Endothelial cell of umbilical vein (primary cell): ENCODE measurements around the gene SYT7. TPM values are rescaled to one million over a fixed set of nuclear protein-coding genes. Genes with fewer than 3 reads are reported as not detected.

ENCODE experiments used
- BruUV-seq: library from RNA; stranded (reverse); fragments of 400-500 nt; replicated peaks from 2 replicates; lab custom pipeline; 2021; lab: Mats Ljungman, UMichigan
- CTCF ChIA-PET: fragments of 300-600, 350-600 bp; sonication (Branson Sonifier 250); formaldehyde crosslinking; loops from one replicate; lab custom pipeline; 2021; ENCODE audit warnings: antibody characterized with exemption, inconsistent platforms; lab: Charles Lee
- POLR2A ChIA-PET: fragments of 300-600, 350-600 bp; sonication (Branson Sonifier 250); formaldehyde crosslinking; loops from one replicate; lab custom pipeline; 2021; ENCODE audit warnings: antibody characterized with exemption, inconsistent platforms; lab: Charles Lee
- DNase-seq: peaks from one replicate; pipeline ENCODE4 v3.0.0-alpha.2; 2011; ENCODE audit warnings: low read depth, low spot score
- FAIRE-seq: peaks from 2 replicates; lab custom pipeline; 2011; peaks lifted over from hg19 to GRCh38; lab: Jason Lieb, UNC
- H2AFZ ChIP-seq: 2 replicates; pipeline ENCODE4 v1.6.0; 2012; ENCODE audit warnings: low read depth, low read length, control low read depth, inconsistent platforms
- H3K27ac ChIP-seq: 2 replicates; pipeline ENCODE4 v1.5.1; 2011; ENCODE audit warnings: low read depth, mild to moderate bottlenecking, control low read depth, low read length, moderate library complexity; ENCODE audit not compliant: insufficient read depth
- H3K27me3 ChIP-seq, 2 experiments: 2 replicates each; pipeline versions ENCODE4 v1.6.0 to v1.6.1; 2011; ENCODE audit warnings: low read length in 2 of 2, mixed read lengths in 1 of 2; ENCODE audit not compliant: control insufficient read depth in 2 of 2, insufficient read depth in 2 of 2
- H3K36me3 ChIP-seq, 2 experiments: 2 replicates in 1 of 2; 3 replicates in 1 of 2; pipeline ENCODE4 v1.5.1; 2011; ENCODE audit warnings: low read length in 2 of 2, mild to moderate bottlenecking in 1 of 2, moderate library complexity in 1 of 2; ENCODE audit not compliant: control insufficient read depth in 2 of 2, insufficient read depth in 2 of 2; ENCODE audit errors: extremely low read depth in 1 of 2
- H3K4me1 ChIP-seq: 3 replicates; pipeline ENCODE4 v1.5.1; 2011; ENCODE audit warnings: mild to moderate bottlenecking, low read length; ENCODE audit not compliant: control insufficient read depth, insufficient read depth; ENCODE audit errors: extremely low read depth
- H3K4me2 ChIP-seq: 2 replicates; pipeline ENCODE4 v1.6.1; 2011; ENCODE audit warnings: low read length, control low read depth, mixed read lengths; ENCODE audit not compliant: insufficient read depth
- H3K4me3 ChIP-seq, 3 experiments: fragments of 200-600 bp in 1 of 3; sonication (generic), shearing (Covaris generic) in 1 of 3; replicated peaks in 1 of 3; 2 replicates each; pipeline ENCODE4 v1.5.1; 2011 to 2016; ENCODE audit warnings: control low read depth in 3 of 3, low read length in 3 of 3, mild to moderate bottlenecking in 2 of 3, inconsistent platforms in 1 of 3, low read depth in 1 of 3, moderate library complexity in 1 of 3; ENCODE audit not compliant: insufficient read depth in 1 of 3
- H3K79me2 ChIP-seq: 2 replicates; pipeline ENCODE4 v1.6.0; 2012; ENCODE audit warnings: low read length, inconsistent platforms; ENCODE audit not compliant: control insufficient read depth, insufficient read depth
- H3K9ac ChIP-seq: replicated peaks from 2 replicates; pipeline ENCODE3; 2011; ENCODE audit warnings: low read length, control low read depth; ENCODE audit not compliant: insufficient read depth; ENCODE audit errors: extremely low read depth
- H3K9me1 ChIP-seq: replicated peaks from 3 replicates; pipeline ENCODE4 v1.6.0; 2011; ENCODE audit warnings: mild to moderate bottlenecking, low read length; ENCODE audit not compliant: control insufficient read depth, insufficient read depth; ENCODE audit errors: extremely low read depth
- H3K9me3 ChIP-seq: replicated peaks from 2 replicates; pipeline ENCODE4 v1.5.1; 2012; ENCODE audit warnings: low read length, inconsistent platforms; ENCODE audit not compliant: control insufficient read depth, insufficient read depth
- H4K20me1 ChIP-seq: replicated peaks from 2 replicates; pipeline ENCODE3; 2011; ENCODE audit warnings: mild to moderate bottlenecking, low read length; ENCODE audit not compliant: control insufficient read depth, insufficient read depth; ENCODE audit errors: extremely low read depth
- EZH2 ChIP-seq: IDR thresholded peaks from 2 replicates; pipeline ENCODE4 v1.6.1; 2012; ENCODE audit warnings: borderline replicate concordance, low read depth, mild to moderate bottlenecking, moderate library complexity, low read length, inconsistent platforms; ENCODE audit not compliant: severe bottlenecking
- FOS ChIP-seq: IDR thresholded peaks from 2 replicates; pipeline ENCODE4 v1.6.1; 2011; ENCODE audit warnings: mild to moderate bottlenecking, low read length, moderate library complexity, borderline replicate concordance; ENCODE audit not compliant: insufficient read depth
- GATA2 ChIP-seq: IDR thresholded peaks from 2 replicates; pipeline ENCODE4 v1.7.0; 2011; ENCODE audit warnings: low read depth, mild to moderate bottlenecking, moderate library complexity, mixed read lengths, low read length; ENCODE audit not compliant: insufficient read length, insufficient read depth
- JUN ChIP-seq: IDR thresholded peaks from 2 replicates; pipeline ENCODE4 v1.6.1; 2011; ENCODE audit warnings: borderline replicate concordance, low read depth; ENCODE audit not compliant: insufficient read length, insufficient read depth
- MYC ChIP-seq: IDR thresholded peaks from one replicate; pipeline ENCODE4 v1.6.1; 2011; ENCODE audit warnings: mild to moderate bottlenecking, low read depth, low read length
- POLR2A ChIP-seq: IDR thresholded peaks from 2 replicates; pipeline ENCODE4 v1.6.1; 2012; ENCODE audit warnings: low read depth, mild to moderate bottlenecking, control low read depth, low read length
- POLR2AphosphoS5 ChIP-seq: IDR thresholded peaks from 2 replicates; pipeline ENCODE4 v1.6.1; 2012; ENCODE audit warnings: low read depth, mild to moderate bottlenecking, control low read depth, low read length, moderate library complexity; ENCODE audit not compliant: insufficient read depth
- dilution Hi-C: fragments of 300-500 bp; cut with MboI; formaldehyde crosslinking; loops from one replicate; pipeline ENCODE4 v1.15.0; 2019; ENCODE audit warnings: low sequenced_read_pairs; ENCODE audit not compliant: extremely low pct_ligation_motif_present
- intact Hi-C: fragments of 100-400 bp; cut with micrococcal nuclease; formaldehyde crosslinking; loops from one replicate; pipeline ENCODE4 v1.10.0; 2022
- polyA plus RNA-seq, 4 experiments: library from polyadenylated mRNA; depleted of rRNA in 3 of 4; stranded (reverse) in 3 of 4; unstranded in 1 of 4; fragments of >200 nt; gene quantifications; 2 replicates each; pipeline versions ENCODE4 v1.2.1 to v1.2.3, GENCODE V29; 2011 to 2012; ENCODE audit warnings: missing spikeins in 1 of 4
- total RNA-seq: library from RNA; stranded (reverse); gene quantifications from 2 replicates; pipeline ENCODE4 v1.2.3, GENCODE V29; 2021
- TF ChIP-seq, protein P1 (sequence below): IDR thresholded peaks from 2 replicates; pipeline ENCODE4 v1.6.1; 2011; ENCODE audit not compliant: insufficient read depth, insufficient read length
- TF ChIP-seq, protein P2 (sequence below), 2 donors: IDR thresholded peaks; 1 replicate in 1 of 2; 2 replicates in 1 of 2; pipeline ENCODE4 v1.5.1; 2011; ENCODE audit warnings: low read length in 2 of 2, mild to moderate bottlenecking in 2 of 2, moderate library complexity in 2 of 2, control low read depth in 1 of 2, inconsistent platforms in 1 of 2, low read depth in 1 of 2; ENCODE audit not compliant: insufficient read depth in 1 of 2; ENCODE audit errors: extremely low read depth in 1 of 2

SYT7 gene
- total and polyA plus RNA-seq, 2 donors (not counting 3 experiments of a cell fraction or from before 2014, with no cell fraction given), result 0.08 to 0.55 TPM

DNA sequence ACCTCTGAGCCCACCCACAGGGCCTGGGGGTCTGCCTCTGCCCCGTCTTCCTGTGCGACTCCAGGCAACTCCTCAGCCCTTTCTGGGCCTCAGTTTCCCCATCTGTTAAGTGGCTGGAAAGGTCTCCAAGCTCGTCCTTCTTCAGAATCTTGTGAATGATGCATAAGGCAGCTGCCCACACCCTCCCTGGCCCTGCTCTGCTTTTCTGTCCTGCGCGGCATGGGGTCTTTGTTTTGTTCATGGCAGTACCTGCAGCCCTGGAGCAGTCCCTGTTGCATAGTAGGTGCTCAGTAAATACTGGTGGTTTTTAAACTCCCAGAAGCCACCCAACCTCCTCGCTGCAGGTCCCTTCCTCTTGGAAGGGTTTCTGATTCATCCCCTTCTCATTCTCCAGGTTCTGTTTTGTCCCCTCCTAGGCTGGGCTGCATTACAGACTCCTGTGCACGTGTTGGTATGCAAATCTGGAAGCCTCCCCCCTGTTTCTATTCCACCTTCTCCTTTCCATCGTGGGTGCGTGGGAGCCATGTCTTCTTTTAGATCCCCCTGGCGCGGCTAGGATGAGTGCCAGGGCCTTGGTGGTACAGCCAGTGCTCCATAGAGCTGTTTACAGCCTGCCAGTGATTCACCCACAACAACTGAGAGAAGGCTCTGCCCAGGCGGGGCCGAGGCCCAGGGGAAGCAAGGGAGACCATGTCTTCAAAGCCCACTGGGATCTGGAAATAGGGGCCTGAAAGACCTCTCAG, 19.3 kb upstream of the SYT7 start:
- POLR2A ChIA-PET, result interaction anchor here (0.6 kb wide), 1 partner anchor 637 kb away, joined by 3 read pairs; no protein-coding TSS in a partner anchor
- no peak overlapping the region for H2AFZ ChIP-seq
- FAIRE-seq, result no peak
- H3K27me3 ChIP-seq, result peaks cover 0 to 2% of the 10 kb centered on the region in 2 experiments
- H3K4me1 ChIP-seq, result peaks cover 9% of the 10 kb centered on the region
- no peaks in the 10 kb centered on the region for H4K20me1 ChIP-seq
- dilution Hi-C loops (no loop called here), intact Hi-C loops (no loop called here)
- H3K9me3 ChIP-seq, result no peaks in the 10 kb centered on the region
- BruUV-seq, result no TSS peak
- CTCF ChIA-PET, result interaction anchor here (1.1 to 2.2 kb wide), 5 partner anchors 11 to 133 kb away, joined by 3 to 8 read pairs (median 4); no protein-coding TSS in a partner anchor
- H3K36me3 ChIP-seq, result no peaks in the 10 kb centered on the region
- no peak overlapping the region for H3K27ac ChIP-seq
- no peaks in the 10 kb centered on the region for H3K9me1 ChIP-seq
- no peak overlapping the region for H3K9ac ChIP-seq
- no peak overlapping the region for H3K4me2 ChIP-seq
- TF ChIP-seq GATA2, result no peak
- H3K4me3 ChIP-seq, result no peak overlapping the region
- no peaks in the 10 kb centered on the region for H3K79me2 ChIP-seq
- DNase-seq, result no peak

DNA sequence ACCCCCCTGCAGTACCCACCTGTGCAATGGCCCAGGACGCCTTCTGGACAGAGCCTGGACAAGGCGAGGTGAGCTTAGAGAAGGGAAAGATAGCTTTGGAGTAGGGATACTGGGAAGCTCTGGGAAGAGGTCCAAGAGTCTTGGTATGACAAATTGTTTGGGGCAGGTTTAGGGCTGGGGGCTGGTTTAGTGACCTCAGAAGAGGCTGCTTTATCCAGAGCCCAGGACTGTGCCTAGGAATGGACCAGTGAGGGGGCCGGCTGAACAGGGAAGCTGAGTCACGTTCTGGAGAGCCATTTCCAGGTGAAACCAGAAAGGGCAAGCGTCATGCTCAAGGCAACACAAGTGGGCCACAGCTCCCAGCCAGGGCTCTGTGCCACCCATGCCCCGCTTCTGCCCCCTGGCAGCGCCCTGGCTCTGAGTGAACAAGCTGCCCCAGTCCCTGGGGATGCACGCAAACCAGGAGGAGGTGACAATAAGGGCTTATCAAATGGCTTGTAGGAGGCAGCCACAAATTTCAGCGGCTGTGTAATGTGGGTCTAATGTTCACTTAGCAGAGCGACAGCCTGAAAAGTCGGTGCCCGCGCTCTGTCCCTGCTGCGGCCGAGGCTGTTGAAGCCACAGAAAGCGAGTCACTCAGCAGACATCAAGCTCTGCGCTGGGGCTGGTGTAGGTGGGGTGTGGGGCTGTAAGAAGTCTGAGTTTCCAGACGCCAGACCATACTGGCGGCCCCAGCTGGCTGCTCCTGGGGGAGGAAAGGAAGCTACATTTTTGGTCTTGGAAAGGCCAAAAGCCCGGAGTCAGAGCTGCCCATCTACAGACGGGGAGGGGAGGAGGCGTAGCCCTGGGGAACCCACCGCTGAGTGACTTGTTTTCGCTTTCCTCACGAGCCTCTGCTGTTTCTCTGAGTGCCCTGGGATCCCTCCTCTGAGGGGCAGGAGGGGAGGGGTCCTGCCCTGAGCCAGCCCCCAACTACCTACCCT, 18.3 kb upstream of the SYT7 start:
- TF ChIP-seq, protein P1, sequence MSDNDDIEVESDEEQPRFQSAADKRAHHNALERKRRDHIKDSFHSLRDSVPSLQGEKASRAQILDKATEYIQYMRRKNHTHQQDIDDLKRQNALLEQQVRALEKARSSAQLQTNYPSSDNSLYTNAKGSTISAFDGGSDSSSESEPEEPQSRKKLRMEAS, result no peak
- no peak for TF ChIP-seq EZH2
- no peak for TF ChIP-seq POLR2AphosphoS5
- TF ChIP-seq MYC, result no peak
- TF ChIP-seq, protein P2, sequence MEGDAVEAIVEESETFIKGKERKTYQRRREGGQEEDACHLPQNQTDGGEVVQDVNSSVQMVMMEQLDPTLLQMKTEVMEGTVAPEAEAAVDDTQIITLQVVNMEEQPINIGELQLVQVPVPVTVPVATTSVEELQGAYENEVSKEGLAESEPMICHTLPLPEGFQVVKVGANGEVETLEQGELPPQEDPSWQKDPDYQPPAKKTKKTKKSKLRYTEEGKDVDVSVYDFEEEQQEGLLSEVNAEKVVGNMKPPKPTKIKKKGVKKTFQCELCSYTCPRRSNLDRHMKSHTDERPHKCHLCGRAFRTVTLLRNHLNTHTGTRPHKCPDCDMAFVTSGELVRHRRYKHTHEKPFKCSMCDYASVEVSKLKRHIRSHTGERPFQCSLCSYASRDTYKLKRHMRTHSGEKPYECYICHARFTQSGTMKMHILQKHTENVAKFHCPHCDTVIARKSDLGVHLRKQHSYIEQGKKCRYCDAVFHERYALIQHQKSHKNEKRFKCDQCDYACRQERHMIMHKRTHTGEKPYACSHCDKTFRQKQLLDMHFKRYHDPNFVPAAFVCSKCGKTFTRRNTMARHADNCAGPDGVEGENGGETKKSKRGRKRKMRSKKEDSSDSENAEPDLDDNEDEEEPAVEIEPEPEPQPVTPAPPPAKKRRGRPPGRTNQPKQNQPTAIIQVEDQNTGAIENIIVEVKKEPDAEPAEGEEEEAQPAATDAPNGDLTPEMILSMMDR (IDR thresholded peaks at IDR 0.05; ENCODE audit: extremely low read depth in 1 of 2, insufficient read depth in 1 of 2, low read depth in 1 of 2, low read length in 2 of 2), result no peak
- TF ChIP-seq JUN, result no peak
- no peak for TF ChIP-seq POLR2A
- no peak for TF ChIP-seq FOS
- no peak for TF ChIP-seq GATA2
- H3K9me3 ChIP-seq, result no peaks in the 10 kb centered on the region
- BruUV-seq, result no TSS peak
- peaks cover 13% of the 10 kb centered on the region for H3K4me1 ChIP-seq
- POLR2A ChIA-PET, result interaction anchor here (0.6 kb wide), 1 partner anchor 638 kb away, joined by 3 read pairs; no protein-coding TSS in a partner anchor
- no peak for DNase-seq
- FAIRE-seq, result no peak
- H2AFZ ChIP-seq, result no peak overlapping the region
- no peak overlapping the region for H3K4me2 ChIP-seq
- dilution Hi-C loops, result no loop called here
- H3K36me3 ChIP-seq, result no peaks in the 10 kb centered on the region
- no peaks in the 10 kb centered on the region for H3K9me1 ChIP-seq
- peaks cover 0 to 2% of the 10 kb centered on the region in 2 experiments for H3K27me3 ChIP-seq
- intact Hi-C loops, result no loop called here
- CTCF ChIA-PET, result interaction anchor here (0.7 to 2.2 kb wide), 12 partner anchors 10 to 153 kb away, joined by 3 to 8 read pairs (median 4); no protein-coding TSS in a partner anchor
- H4K20me1 ChIP-seq, result no peaks in the 10 kb centered on the region
- no peak overlapping the region for H3K9ac ChIP-seq
- no peak overlapping the region for H3K27ac ChIP-seq
- no peaks in the 10 kb centered on the region for H3K79me2 ChIP-seq
- H3K4me3 ChIP-seq, result no peak overlapping the region
